Bronchial epithelial cell (primary cell): ENCODE measurements around the gene RPTOR. TPM values are rescaled to one million over a fixed set of nuclear protein-coding genes. Genes with fewer than 3 reads are reported as not detected.

Experiments
- DNase-seq: peaks from one replicate; pipeline ENCODE4 v3.0.0-alpha.2; 2010; ENCODE audit warnings: low read depth
- FAIRE-seq: peaks from 2 replicates; lab custom pipeline; 2011; peaks lifted over from hg19 to GRCh38; lab: Jason Lieb, UNC
- H3K27me3 ChIP-seq: 2 replicates; pipeline ENCODE4 v1.5.1; 2011; ENCODE audit warnings: low read length; ENCODE audit not compliant: control insufficient read depth, insufficient read depth
- H3K36me3 ChIP-seq: 2 replicates; pipeline ENCODE4 v1.5.1; 2011; ENCODE audit warnings: low read length; ENCODE audit not compliant: control insufficient read depth, insufficient read depth
- H3K4me3 ChIP-seq: 2 replicates; pipeline ENCODE4 v1.5.1; 2011; ENCODE audit warnings: mild to moderate bottlenecking, low read depth, low read length, control low read depth
- total RNA-seq: library from RNA; depleted of rRNA; stranded (reverse); fragments of >200 nt; gene quantifications from 2 replicates; pipeline ENCODE4 v1.2.1, GENCODE V29; 2014
- TF ChIP-seq, protein P1 (sequence below): IDR thresholded peaks from 2 replicates; pipeline ENCODE4 v1.5.1; 2011; ENCODE audit warnings: mild to moderate bottlenecking, moderate library complexity, low read length, control low read depth, inconsistent platforms; ENCODE audit not compliant: insufficient read depth, severe bottlenecking

RPTOR gene
- total RNA-seq, 1 donor from 2014 or later = 14.0 TPM

DNA sequence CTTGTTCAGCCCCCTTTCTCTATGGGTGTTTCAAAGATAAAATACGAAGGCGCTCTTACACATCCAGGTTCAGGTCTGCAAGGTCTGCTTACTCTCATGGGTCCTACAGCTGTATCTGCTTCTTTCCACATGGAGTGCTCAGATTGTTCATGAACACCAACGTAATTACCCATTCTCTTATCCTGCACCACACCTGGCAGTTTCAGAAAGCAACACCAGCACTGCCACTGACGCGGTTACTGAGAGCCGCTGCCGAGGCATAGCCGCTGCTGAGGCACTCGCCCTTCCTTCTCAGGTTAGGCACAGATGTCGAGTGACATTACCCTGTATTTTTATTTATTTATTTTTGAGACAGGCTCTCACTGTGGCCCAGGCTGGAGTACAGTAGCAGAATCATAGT lies 147.1 kb downstream of the RPTOR start:
- FAIRE-seq = no peak
- no peak for DNase-seq
- TF ChIP-seq, protein P1, sequence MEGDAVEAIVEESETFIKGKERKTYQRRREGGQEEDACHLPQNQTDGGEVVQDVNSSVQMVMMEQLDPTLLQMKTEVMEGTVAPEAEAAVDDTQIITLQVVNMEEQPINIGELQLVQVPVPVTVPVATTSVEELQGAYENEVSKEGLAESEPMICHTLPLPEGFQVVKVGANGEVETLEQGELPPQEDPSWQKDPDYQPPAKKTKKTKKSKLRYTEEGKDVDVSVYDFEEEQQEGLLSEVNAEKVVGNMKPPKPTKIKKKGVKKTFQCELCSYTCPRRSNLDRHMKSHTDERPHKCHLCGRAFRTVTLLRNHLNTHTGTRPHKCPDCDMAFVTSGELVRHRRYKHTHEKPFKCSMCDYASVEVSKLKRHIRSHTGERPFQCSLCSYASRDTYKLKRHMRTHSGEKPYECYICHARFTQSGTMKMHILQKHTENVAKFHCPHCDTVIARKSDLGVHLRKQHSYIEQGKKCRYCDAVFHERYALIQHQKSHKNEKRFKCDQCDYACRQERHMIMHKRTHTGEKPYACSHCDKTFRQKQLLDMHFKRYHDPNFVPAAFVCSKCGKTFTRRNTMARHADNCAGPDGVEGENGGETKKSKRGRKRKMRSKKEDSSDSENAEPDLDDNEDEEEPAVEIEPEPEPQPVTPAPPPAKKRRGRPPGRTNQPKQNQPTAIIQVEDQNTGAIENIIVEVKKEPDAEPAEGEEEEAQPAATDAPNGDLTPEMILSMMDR = no peak
- no peaks in the 10 kb centered on the region for H3K27me3 ChIP-seq
- H3K36me3 ChIP-seq = peaks cover 1% of the 10 kb centered on the region
- no peak overlapping the region for H3K4me3 ChIP-seq

- TF ChIP-seq, protein P1 = no peak
- Histone ChIP-seq H3K27me3 (no peaks in the 10 kb centered on the region), H3K4me3 (no peak overlapping the region), H3K36me3 (no peaks in the 10 kb centered on the region)
- DNase-seq (no peak), FAIRE-seq (no peak)
Measured at GRCh38 chr17:80692931-80693467, 148.4 kb downstream of the RPTOR start.

DNA sequence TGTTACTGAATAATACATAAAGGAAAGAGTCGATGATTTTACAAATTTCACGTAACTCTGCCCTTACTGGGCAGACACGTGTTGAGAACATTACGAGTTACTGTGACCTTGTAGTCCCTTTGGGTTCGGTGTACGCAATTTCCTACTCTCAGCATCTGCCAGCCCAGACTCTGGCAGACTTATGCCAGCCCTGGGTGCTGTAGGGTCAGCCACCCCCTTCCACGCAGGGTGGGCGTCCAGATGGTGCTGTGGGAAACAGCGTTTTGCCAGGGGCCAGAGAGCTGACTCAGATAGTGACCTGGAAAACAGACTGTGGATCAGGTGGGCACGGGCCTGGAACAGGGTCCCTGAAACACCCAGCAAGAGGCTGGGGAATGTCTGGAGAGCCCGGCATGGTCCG lies 148.9 kb downstream of the RPTOR start:
- H3K36me3 ChIP-seq = no peaks in the 10 kb centered on the region
- TF ChIP-seq, protein P1 = no peak
- no peaks in the 10 kb centered on the region for H3K27me3 ChIP-seq
- H3K4me3 ChIP-seq = no peak overlapping the region
- no peak for DNase-seq
- FAIRE-seq = no peak

DNA sequence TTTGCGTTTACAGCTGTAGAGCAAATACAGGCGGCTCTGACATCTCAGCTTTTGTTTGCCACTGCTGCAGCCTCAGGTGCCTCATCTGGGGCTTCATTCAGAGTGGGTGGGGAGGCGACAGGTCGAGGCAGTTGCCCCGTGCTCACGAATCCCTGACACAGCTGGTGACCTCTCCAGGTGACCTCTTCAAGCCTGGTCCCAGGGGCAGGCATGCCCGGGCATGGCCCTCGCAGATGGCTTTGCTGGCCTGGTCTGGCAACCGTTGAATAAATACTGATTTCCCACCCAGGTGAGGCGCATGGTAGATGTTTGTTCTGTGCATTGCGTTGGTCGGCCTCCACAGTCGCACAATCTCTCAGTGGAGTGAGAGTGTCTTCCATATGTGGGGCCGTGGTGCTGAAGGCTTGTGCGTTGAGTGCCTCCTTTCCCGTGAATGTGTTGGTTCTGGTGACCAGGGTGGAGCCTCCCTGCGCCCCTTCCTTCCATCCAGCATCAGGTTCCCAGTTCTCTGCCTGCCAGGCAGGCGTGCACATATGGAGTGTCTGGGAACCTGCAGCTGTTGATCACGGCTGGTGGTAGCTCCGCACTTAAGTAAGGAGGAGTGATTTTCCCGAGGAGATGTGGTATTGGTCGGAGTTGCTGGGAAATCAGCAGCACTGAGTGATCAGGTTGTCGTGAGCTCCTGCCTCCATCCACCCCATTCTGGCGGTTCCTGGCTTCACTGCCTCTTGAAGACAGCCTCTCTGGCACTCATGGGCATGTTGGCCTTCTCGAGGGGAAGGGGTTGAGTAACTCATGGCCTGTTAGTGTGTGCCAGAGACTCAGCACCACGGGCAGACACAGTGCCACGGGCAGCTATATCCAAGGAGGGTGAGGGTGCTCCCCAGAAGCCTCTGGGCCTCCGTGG lies 149.7 kb downstream of the RPTOR start:
- Histone ChIP-seq H3K27me3 (no peaks in the 10 kb centered on the region), H3K4me3 (no peak overlapping the region), H3K36me3 (no peaks in the 10 kb centered on the region)
- FAIRE-seq = peak; percentile 18
- peak; percentile 22 for DNase-seq
- TF ChIP-seq, protein P1 = no peak

DNA sequence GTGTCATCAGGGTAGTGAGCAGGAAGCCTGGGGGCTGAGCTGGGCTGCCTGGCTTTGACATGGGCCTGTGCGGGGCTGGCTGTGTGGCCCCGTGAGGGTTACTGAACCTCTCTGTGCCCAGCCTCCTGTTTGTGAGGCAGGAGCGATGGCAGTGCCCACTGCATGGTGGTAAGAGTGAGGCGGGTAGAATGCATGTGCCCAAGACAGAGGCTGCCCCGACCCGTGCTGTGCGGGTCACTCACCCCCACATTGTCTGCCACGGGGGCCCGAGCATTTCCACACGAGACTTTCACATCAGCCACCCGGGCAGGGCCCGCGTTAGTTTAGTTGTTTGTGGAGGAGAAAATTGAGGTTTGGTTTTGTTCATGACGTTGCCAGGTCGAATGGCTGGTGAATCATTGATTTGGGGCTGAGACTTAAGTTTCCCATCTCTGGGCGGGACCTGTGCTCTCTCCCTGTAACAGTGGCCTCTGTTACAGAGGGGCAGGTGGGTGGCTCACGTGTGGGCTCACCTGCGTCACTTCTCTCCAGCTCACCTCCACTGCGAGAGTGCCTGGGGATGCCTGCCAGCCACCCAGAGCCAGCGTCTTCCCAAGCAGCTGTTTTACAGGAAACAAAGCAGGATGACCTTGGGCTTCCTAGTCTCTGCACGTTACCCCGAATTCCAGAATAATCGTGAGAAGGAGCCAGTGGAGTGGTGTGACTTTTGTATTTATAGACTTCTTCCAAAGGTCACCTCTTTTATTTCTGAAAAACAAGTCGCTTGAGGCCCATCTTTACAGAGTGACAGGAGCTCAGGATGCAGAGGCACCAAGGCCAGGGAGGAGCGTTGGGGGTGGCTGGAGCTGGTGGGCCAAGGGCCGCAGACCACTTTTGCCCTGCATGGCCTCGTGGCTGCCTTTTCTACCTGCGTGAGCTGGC lies 150.6 kb downstream of the RPTOR start:
- FAIRE-seq = no peak
- TF ChIP-seq, protein P1 = no peak
- no peak for DNase-seq
- Histone ChIP-seq H3K4me3 (no peak overlapping the region), H3K27me3 (no peaks in the 10 kb centered on the region), H3K36me3 (no peaks in the 10 kb centered on the region)
